H1 (cell line): ENCODE results near the gene WDR74. TPM values are rescaled to one million over a fixed set of nuclear protein-coding genes. Genes with fewer than 3 reads are reported as not detected.
A peak's percentile ranks its signal among the peaks of the same experiment; 100 is the strongest.
"Not testable (repeated sequence)": the region's sequence is repeated elsewhere in the genome, so short reads cannot be mapped to it uniquely, and the experiment has no call there.

Source experiments
- CTCF ChIA-PET: fragments of 300-600 bp; sonication (Branson Sonifier 250); formaldehyde crosslinking; loops from one replicate; lab custom pipeline; 2021; ENCODE audit not compliant: partially characterized antibody; lab: Charles Lee
- POLR2A ChIA-PET: fragments of 300-600 bp; sonication (Branson Sonifier 250); formaldehyde crosslinking; loops from one replicate; lab custom pipeline; 2021; ENCODE audit warnings: inconsistent platforms; ENCODE audit not compliant: partially characterized antibody; lab: Charles Lee
- DNase-seq, 2 experiments: peaks; one replicate each; pipeline versions ENCODE4 v3.0.0 to v3.0.0-alpha.2; 2010 to 2022; ENCODE audit warnings: low spot score in 2 of 2, low read depth in 1 of 2, mixed read lengths in 1 of 2
- FAIRE-seq: peaks from 2 replicates; lab custom pipeline; 2011; peaks lifted over from hg19 to GRCh38; lab: Jason Lieb, UNC
- H2AFZ ChIP-seq: 2 replicates; pipeline ENCODE4 v1.8.1; 2012; ENCODE audit warnings: low read length, inconsistent platforms
- H2AK5ac ChIP-seq: 2 replicates; pipeline ENCODE4 v1.6.1; 2013; ENCODE audit warnings: low read depth, low read length
- H2BK120ac ChIP-seq: replicated peaks from 2 replicates; pipeline ENCODE3; 2013; ENCODE audit warnings: low read depth, low read length, inconsistent platforms
- H2BK12ac ChIP-seq: 2 replicates; pipeline ENCODE4 v1.6.1; 2013; ENCODE audit warnings: low read depth, low read length
- H2BK15ac ChIP-seq: 2 replicates; pipeline ENCODE4 v1.6.1; 2013; ENCODE audit warnings: low read length
- H2BK20ac ChIP-seq: 2 replicates; pipeline ENCODE4 v1.6.1; 2013; ENCODE audit warnings: low read length
- H2BK5ac ChIP-seq: 2 replicates; pipeline ENCODE4 v1.6.1; 2013; ENCODE audit warnings: low read depth, low read length
- H3K14ac ChIP-seq: 2 replicates; pipeline ENCODE4 v1.6.1; 2013; ENCODE audit warnings: inconsistent platforms; ENCODE audit not compliant: insufficient read length
- H3K18ac ChIP-seq: 2 replicates; pipeline ENCODE4 v1.6.1; 2013; ENCODE audit warnings: low read length; ENCODE audit errors: extremely low read depth
- H3K23ac ChIP-seq: 2 replicates; pipeline ENCODE4 v1.6.1; 2013; ENCODE audit warnings: inconsistent platforms; ENCODE audit not compliant: insufficient read length
- H3K23me2 ChIP-seq: 2 replicates; pipeline ENCODE4 v1.6.1; 2013; ENCODE audit warnings: low read depth, low read length
- H3K27ac ChIP-seq: 2 replicates; pipeline ENCODE4 v1.6.1; 2011; ENCODE audit warnings: low read depth, low read length, inconsistent platforms
- H3K27me3 ChIP-seq, 4 experiments: replicated peaks in 1 of 4; 1 replicate in 1 of 4; 2 replicates in 3 of 4; pipeline versions ENCODE4 v1.6.1 to v1.8.1; 2011 to 2013; ENCODE audit warnings: low read length in 3 of 4, mild to moderate bottlenecking in 3 of 4, inconsistent platforms in 2 of 4, mixed read lengths in 2 of 4, moderate library complexity in 1 of 4; ENCODE audit not compliant: control insufficient read depth in 3 of 4, insufficient read depth in 3 of 4; ENCODE audit errors: extremely low read depth in 1 of 4
- H3K36me3 ChIP-seq, 4 experiments: 2 replicates each; pipeline versions ENCODE4 v1.6.1 to v1.8.1; 2011 to 2013; ENCODE audit warnings: mild to moderate bottlenecking in 4 of 4, low read length in 3 of 4, moderate library complexity in 2 of 4, control low read depth in 1 of 4, inconsistent platforms in 1 of 4; ENCODE audit not compliant: insufficient read depth in 4 of 4, control insufficient read depth in 2 of 4
- H3K4ac ChIP-seq: replicated peaks from 2 replicates; pipeline ENCODE3; 2013; ENCODE audit warnings: low read length, low read depth, mixed read lengths, inconsistent platforms; ENCODE audit not compliant: insufficient read length
- H3K4me1 ChIP-seq, 4 experiments: replicated peaks in 1 of 4; 1 replicate in 1 of 4; 2 replicates in 3 of 4; pipeline versions ENCODE4 v1.6.1 to v1.8.1; 2011 to 2013; ENCODE audit warnings: low read length in 3 of 4, inconsistent platforms in 2 of 4, mixed read lengths in 1 of 4; ENCODE audit not compliant: insufficient read depth in 4 of 4, control insufficient read depth in 3 of 4
- H3K4me2 ChIP-seq, 2 experiments: 2 replicates each; pipeline versions ENCODE4 v1.6.1 to v1.8.1; 2011 to 2013; ENCODE audit warnings: low read depth in 2 of 2, low read length in 2 of 2, control low read depth in 1 of 2, inconsistent platforms in 1 of 2, mild to moderate bottlenecking in 1 of 2; ENCODE audit not compliant: insufficient read depth in 1 of 2
- H3K4me3 ChIP-seq, 4 experiments: fragments of 200-600, 300-600 bp in 1 of 4; sonication (generic), shearing (Covaris generic), sonication (Bioruptor Twin) in 1 of 4; 2 replicates each; pipeline versions ENCODE4 v1.5.1 to v1.8.1; 2011 to 2016; ENCODE audit warnings: low read length in 4 of 4, low read depth in 3 of 4, control low read depth in 2 of 4, inconsistent platforms in 2 of 4, mild to moderate bottlenecking in 2 of 4, mixed read lengths in 1 of 4, moderate library complexity in 1 of 4; ENCODE audit not compliant: insufficient read depth in 2 of 4; ENCODE audit errors: extremely low read depth in 1 of 4
- H3K56ac ChIP-seq: replicated peaks from 2 replicates; pipeline ENCODE3; 2013; ENCODE audit warnings: low read depth, mild to moderate bottlenecking, mixed read lengths, low read length, inconsistent platforms; ENCODE audit not compliant: insufficient read length
- H3K79me1 ChIP-seq: 2 replicates; pipeline ENCODE4 v1.6.1; 2013; ENCODE audit warnings: low read depth, low read length, control low read depth
- H3K79me2 ChIP-seq, 2 experiments: 2 replicates each; pipeline versions ENCODE4 v1.6.1 to v1.8.1; 2012 to 2013; ENCODE audit warnings: low read length in 2 of 2, mild to moderate bottlenecking in 2 of 2, inconsistent platforms in 1 of 2; ENCODE audit not compliant: insufficient read depth in 2 of 2, control insufficient read depth in 1 of 2
- H3K9ac ChIP-seq, 4 experiments: replicated peaks in 1 of 4; 1 replicate in 1 of 4; 2 replicates in 3 of 4; pipeline versions ENCODE4 v1.6.1 to v1.8.1; 2011 to 2013; ENCODE audit warnings: low read depth in 3 of 4, low read length in 3 of 4, control low read depth in 2 of 4, mild to moderate bottlenecking in 2 of 4, moderate library complexity in 2 of 4, inconsistent platforms in 1 of 4; ENCODE audit errors: extremely low read depth in 1 of 4
- H3K9me3 ChIP-seq, 2 experiments: 2 replicates each; pipeline versions ENCODE4 v1.6.1 to v1.8.1; 2012 to 2013; ENCODE audit warnings: mild to moderate bottlenecking in 2 of 2, moderate library complexity in 2 of 2, control low read depth in 1 of 2, inconsistent platforms in 1 of 2, low read depth in 1 of 2, low read length in 1 of 2, mixed read lengths in 1 of 2; ENCODE audit not compliant: insufficient read depth in 2 of 2
- H4K20me1 ChIP-seq, 2 experiments: replicated peaks in 1 of 2; 2 replicates each; pipeline versions ENCODE3 to v1.8.1; 2011 to 2013; ENCODE audit warnings: inconsistent platforms in 2 of 2, low read length in 2 of 2, mild to moderate bottlenecking in 1 of 2; ENCODE audit not compliant: insufficient read depth in 2 of 2, control insufficient read depth in 1 of 2
- H4K5ac ChIP-seq: 2 replicates; pipeline ENCODE4 v1.6.1; 2013; ENCODE audit warnings: low read length, low read depth, mixed read lengths, inconsistent platforms; ENCODE audit not compliant: insufficient read length
- H4K8ac ChIP-seq: 2 replicates; pipeline ENCODE4 v1.8.0; 2013; ENCODE audit warnings: mild to moderate bottlenecking, moderate library complexity, low read length, inconsistent platforms; ENCODE audit not compliant: insufficient read depth; ENCODE audit errors: extremely low read depth
- H4K91ac ChIP-seq: replicated peaks from 2 replicates; pipeline ENCODE3; 2013; ENCODE audit warnings: low read length, mixed read lengths, inconsistent platforms; ENCODE audit not compliant: insufficient read length
- EGR1 ChIP-seq: IDR thresholded peaks from 2 replicates; pipeline ENCODE4 v1.6.1; 2011; ENCODE audit warnings: low read depth, low read length, borderline replicate concordance
- HDAC2 ChIP-seq, 2 experiments: fragments of 300-600 bp in 1 of 2; sonication (generic) in 1 of 2; IDR thresholded peaks; 2 replicates each; pipeline ENCODE4 v1.6.1; 2011 to 2012; ENCODE audit warnings: low read depth in 2 of 2, low read length in 2 of 2, mild to moderate bottlenecking in 2 of 2, moderate library complexity in 2 of 2, borderline replicate concordance in 1 of 2, inconsistent platforms in 1 of 2
- KDM5A ChIP-seq: fragments of 200-600 bp; IDR thresholded peaks from 2 replicates; pipeline ENCODE4 v1.7.1; 2012; ENCODE audit warnings: mild to moderate bottlenecking, low read length, inconsistent platforms, mixed read lengths
- WGBS, 2 experiments: shearing (Covaris generic) in 1 of 2; methylation state at CpG; one replicate each; pipeline versions ENCODE4 v1.1.6 to v1.1.7; 2013 to 2015; ENCODE audit warnings: low lambda C conversion rate in 2 of 2, mixed read lengths in 2 of 2, inconsistent platforms in 1 of 2, low coverage in 1 of 2, missing lambda C conversion rate in 1 of 2; ENCODE audit not compliant: insufficient replicate concordance in 2 of 2, insufficient coverage in 1 of 2, insufficient read length in 1 of 2; ENCODE audit errors: extremely low coverage in 1 of 2, missing lambda C conversion rate in 1 of 2; 5-methylcytosine and 5-hydroxymethylcytosine counted together
- polyA plus RNA-seq, 7 experiments: library from polyadenylated mRNA; depleted of rRNA in 3 of 7; stranded (reverse) in 5 of 7; unstranded in 2 of 7; fragments of >200 nt in 5 of 7; fragments of 200-250 nt in 2 of 7; gene quantifications; 1 replicate in 5 of 7; 2 replicates in 1 of 7; 4 replicates in 1 of 7; pipeline versions ENCODE4 v1.2.1 to v1.2.3, GENCODE V29; 2011 to 2013; ENCODE audit warnings: missing spikeins in 2 of 7, mixed read lengths in 2 of 7
- total RNA-seq: library from RNA; stranded (reverse); fragmentation: NEBNext Ultra II Directional; extraction: Animal tissue kit (Norgen Biotek cat#: 25700); gene quantifications from 2 replicates; pipeline ENCODE4 v1.2.1, GENCODE V29; 2021

Gene WDR74
- total and polyA plus RNA-seq, 2 of the 8 experiments (the other 6 are each of a cell fraction or from before 2014, with no cell fraction given), result 93.6 to 97.0 TPM

DNA sequence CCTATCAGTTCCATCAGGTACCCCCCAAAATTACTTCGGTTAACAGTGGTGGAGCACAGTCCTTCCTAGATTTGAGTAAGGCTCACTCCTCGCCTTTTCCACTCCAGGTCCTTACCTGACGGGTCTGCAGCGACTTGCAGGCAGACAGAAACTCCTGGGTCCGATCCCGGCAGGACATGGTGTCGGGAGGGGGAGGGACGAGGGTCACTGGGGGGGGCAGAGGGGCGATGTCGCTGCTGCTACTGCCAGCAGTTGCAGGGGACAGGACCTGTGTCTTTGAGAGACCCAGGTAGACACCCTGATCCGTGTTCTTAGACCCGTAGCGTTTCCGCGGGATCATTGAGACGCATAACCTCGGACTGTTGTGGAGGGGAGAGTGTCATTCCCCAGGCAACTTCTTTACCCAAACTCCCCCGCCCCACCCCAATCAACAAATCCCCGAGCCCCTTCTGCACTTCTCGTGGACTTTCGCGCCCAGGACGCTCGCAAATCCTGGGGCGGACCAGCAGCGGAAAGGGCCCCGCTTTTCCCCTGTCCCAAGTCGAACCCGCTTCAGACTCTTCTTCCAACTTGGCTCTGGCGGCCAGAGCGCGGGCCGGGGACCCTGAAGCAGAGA lies 8.4 kb downstream of the WDR74 start (continued):
- no peak for TF ChIP-seq KDM5A
- 0 out of 2 replicates have a peak, but pooled peaks have one; percentile 12 for TF ChIP-seq EGR1
- TF ChIP-seq HDAC2 (IDR thresholded peaks at IDR 0.05; ENCODE audit: borderline replicate concordance in 1 of 2, low read depth in 2 of 2, low read length in 2 of 2), result peak in 1 of 2 experiments; percentile 77; a peak in 1 of 4 replicates
- TF ChIP-seq, all 59 proteins: peak for 6

- H2AK5ac ChIP-seq, H3K9me3 ChIP-seq, H2BK120ac ChIP-seq, H2BK5ac ChIP-seq, DNase-seq, H3K4ac ChIP-seq, H2BK20ac ChIP-seq, H4K5ac ChIP-seq, H3K23me2 ChIP-seq, H4K8ac ChIP-seq, H4K91ac ChIP-seq, H3K14ac ChIP-seq, H3K27ac ChIP-seq, H2AFZ ChIP-seq, H3K56ac ChIP-seq, H3K79me1 ChIP-seq, H3K4me3 ChIP-seq, FAIRE-seq, H3K18ac ChIP-seq, H3K27me3 ChIP-seq, H3K4me2 ChIP-seq, H4K20me1 ChIP-seq, H3K9ac ChIP-seq, H2BK15ac ChIP-seq, H2BK12ac ChIP-seq, H3K23ac ChIP-seq: not testable (repeated sequence)
- H3K36me3 ChIP-seq, result peaks cover 14 to 34% (median 28%) of the 10 kb centered on the region in 4 experiments
- 92% methylated on average over 8 of the region's 8 CpGs; no CpG with 5 or more reads in 1 of the 2 experiments for whole genome bisulfite sequencing, 2 experiments
- POLR2A ChIA-PET, result interaction anchor here (1.0 to 13.8 kb wide), 12 partner anchors 9 to 84 kb away, joined by 3 to 398 read pairs (median 11); partner anchors contain the start of genes NXF1, SLC3A2, TMEM223 and WDR74
- peaks cover 7 to 19% of the 10 kb centered on the region in 2 experiments; a peak in 3 of 4 replicates for H3K79me2 ChIP-seq
- peaks cover 0 to 10% (median under 1%) of the 10 kb centered on the region in 4 experiments; a peak in 1 of 7 replicates for H3K4me1 ChIP-seq
- CTCF ChIA-PET, result interaction anchor here (0.8 to 2.5 kb wide), 6 partner anchors 12 to 56 kb away, joined by 3 to 9 read pairs (median 4); partner anchors contain the start of gene TMEM179B
These were observed 11.3 kb downstream of the WDR74 start for GRCh38 chr11:62828130-62828529.
